ENCODE measurements around the gene CDK19. TPM values are rescaled to one million over a fixed set of nuclear protein-coding genes. Genes with fewer than 3 reads are reported as not detected.

Gene CDK19
- total RNA-seq, 8 experiments from 2014 or later: 15.2 to 37.0 (median 18.8) TPM

GRCh38 chr6:110655821-110656220, 159.4 kb downstream of the CDK19 start:
- Histone ChIP-seq H3K27ac (no peak overlapping the region), H3K4me3 (no peak overlapping the region), H3K4me1 (replicated peaks in 1 of 2) (no peaks in the 10 kb centered on the region)
- in situ Hi-C loops (cut with MboI; ENCODE audit: low pct_unique_long_range_greater_than_20kb in 2 of 9, low sequenced_read_pairs in 9 of 9, unreplicated experiment in 9 of 9): no loop called here
- ATAC-seq (replicated peaks in 6 of 8): peak in 3 of 8 experiments; percentile 36 to 77 (median 73)
- 50 to 100% (median 84%) methylated on average over 1 of the region's 1 CpG; no CpG with 5 or more reads in 2 of the 10 experiments for WGBS, 10 experiments

GRCh38 chr6:110654096-110654820, 161.0 kb downstream of the CDK19 start:
- in situ Hi-C loops (cut with MboI; ENCODE audit: low pct_unique_long_range_greater_than_20kb in 2 of 9, low sequenced_read_pairs in 9 of 9, unreplicated experiment in 9 of 9): no loop called here
- H3K4me3 ChIP-seq: no peak overlapping the region
- H3K4me1 ChIP-seq (replicated peaks in 1 of 2): no peaks in the 10 kb centered on the region
- H3K27ac ChIP-seq: no peak overlapping the region
- WGBS, 10 experiments: 71 to 100% (median 93%) methylated on average over 2 to 7 of the region's 7 CpGs; no CpG with 5 or more reads in 1 of the 10 experiments
- peak in 1 of 8 experiments; percentile 34 for ATAC-seq (replicated peaks in 6 of 8)

- Histone ChIP-seq H3K27ac (no peak overlapping the region), H3K4me3 (no peak overlapping the region), H3K4me1 (replicated peaks in 1 of 2) (no peaks in the 10 kb centered on the region)
- 38 to 100% (median 91%) methylated on average over 1 of the region's 1 CpG; no CpG with 5 or more reads in 1 of the 10 experiments for WGBS, 10 experiments
- in situ Hi-C loops (cut with MboI; ENCODE audit: low pct_unique_long_range_greater_than_20kb in 2 of 9, low sequenced_read_pairs in 9 of 9, unreplicated experiment in 9 of 9): no loop called here
- peak in 1 of 8 experiments; percentile 17 for ATAC-seq (replicated peaks in 6 of 8)
Measured at GRCh38 chr6:110653381-110653780, 161.9 kb downstream of the CDK19 start.

GRCh38 chr6:110652520-110652919, 162.7 kb downstream of the CDK19 start:
- no peak for ATAC-seq (replicated peaks in 6 of 8)
- H3K27ac ChIP-seq: no peak overlapping the region
- in situ Hi-C loops (cut with MboI; ENCODE audit: low pct_unique_long_range_greater_than_20kb in 2 of 9, low sequenced_read_pairs in 9 of 9, unreplicated experiment in 9 of 9): no loop called here
- no peak overlapping the region for H3K4me3 ChIP-seq
- 88 to 100% (median 97%) methylated on average over 2 to 4 of the region's 4 CpGs; no CpG with 5 or more reads in 1 of the 10 experiments for WGBS, 10 experiments
- no peaks in the 10 kb centered on the region for H3K4me1 ChIP-seq (replicated peaks in 1 of 2)

- ATAC-seq (replicated peaks in 6 of 8): no peak
- Histone ChIP-seq H3K27ac (no peak overlapping the region), H3K4me3 (no peak overlapping the region), H3K4me1 (replicated peaks in 1 of 2) (no peaks in the 10 kb centered on the region)
- in situ Hi-C loops (cut with MboI; ENCODE audit: low pct_unique_long_range_greater_than_20kb in 2 of 9, low sequenced_read_pairs in 9 of 9, unreplicated experiment in 9 of 9): no loop called here
- WGBS, 10 experiments: 83 to 100% (median 94%) methylated on average over 1 to 4 of the region's 4 CpGs
Measured at GRCh38 chr6:110650755-110651154, 164.5 kb downstream of the CDK19 start.

GRCh38 chr6:110649704-110650103, 165.6 kb downstream of the CDK19 start:
- H3K27ac ChIP-seq: no peak overlapping the region
- in situ Hi-C loops (cut with MboI; ENCODE audit: low pct_unique_long_range_greater_than_20kb in 2 of 9, low sequenced_read_pairs in 9 of 9, unreplicated experiment in 9 of 9): no loop called here
- H3K4me1 ChIP-seq (replicated peaks in 1 of 2): no peaks in the 10 kb centered on the region
- no peak overlapping the region for H3K4me3 ChIP-seq
- no peak for ATAC-seq (replicated peaks in 6 of 8)

GRCh38 chr6:110646951-110647910, 168.0 kb downstream of the CDK19 start:
- no peak for ATAC-seq (replicated peaks in 6 of 8)
- in situ Hi-C loops (cut with MboI; ENCODE audit: low pct_unique_long_range_greater_than_20kb in 2 of 9, low sequenced_read_pairs in 9 of 9, unreplicated experiment in 9 of 9): no loop called here
- no peak overlapping the region for H3K27ac ChIP-seq
- 10 to 100% (median 94%) methylated on average over 1 to 9 of the region's 19 CpGs; no CpG with 5 or more reads in 1 of the 10 experiments for WGBS, 10 experiments
- H3K4me3 ChIP-seq: no peak overlapping the region
- no peaks in the 10 kb centered on the region for H3K4me1 ChIP-seq (replicated peaks in 1 of 2)

GRCh38 chr6:110646419-110646698, 168.9 kb downstream of the CDK19 start:
- in situ Hi-C loops (cut with MboI; ENCODE audit: low pct_unique_long_range_greater_than_20kb in 2 of 9, low sequenced_read_pairs in 9 of 9, unreplicated experiment in 9 of 9): no loop called here
- Histone ChIP-seq H3K4me3 (no peak overlapping the region), H3K27ac (no peak overlapping the region), H3K4me1 (replicated peaks in 1 of 2) (no peaks in the 10 kb centered on the region)
- ATAC-seq (replicated peaks in 6 of 8): no peak
- WGBS, 10 experiments: 94 to 97% methylated on average over 6 to 10 of the region's 17 CpGs; no CpG with 5 or more reads in 8 of the 10 experiments

GRCh38 chr6:110645685-110646418, 169.4 kb downstream of the CDK19 start:
- no peak overlapping the region for H3K27ac ChIP-seq
- 87 to 97% (median 93%) methylated on average over 3 to 22 of the region's 62 CpGs; no CpG with 5 or more reads in 4 of the 10 experiments for WGBS, 10 experiments
- no peaks in the 10 kb centered on the region for H3K4me1 ChIP-seq (replicated peaks in 1 of 2)
- H3K4me3 ChIP-seq: no peak overlapping the region
- ATAC-seq (replicated peaks in 6 of 8): no peak
- in situ Hi-C loops (cut with MboI; ENCODE audit: low pct_unique_long_range_greater_than_20kb in 2 of 9, low sequenced_read_pairs in 9 of 9, unreplicated experiment in 9 of 9): no loop called here

GRCh38 chr6:110643175-110643574, 172.1 kb downstream of the CDK19 start:
- ATAC-seq (replicated peaks in 6 of 8): no peak
- in situ Hi-C loops (cut with MboI; ENCODE audit: low pct_unique_long_range_greater_than_20kb in 2 of 9, low sequenced_read_pairs in 9 of 9, unreplicated experiment in 9 of 9): no loop called here

GRCh38 chr6:110642711-110643110, 172.6 kb downstream of the CDK19 start:
- H3K27ac ChIP-seq: no peak overlapping the region
- in situ Hi-C loops (cut with MboI; ENCODE audit: low pct_unique_long_range_greater_than_20kb in 2 of 9, low sequenced_read_pairs in 9 of 9, unreplicated experiment in 9 of 9): no loop called here
- ATAC-seq (replicated peaks in 6 of 8): no peak
- no peaks in the 10 kb centered on the region for H3K4me1 ChIP-seq (replicated peaks in 1 of 2)
- no peak overlapping the region for H3K4me3 ChIP-seq

More at GRCh38 chr6:110643175-110643574, 172.1 kb downstream of the CDK19 start:
- Histone ChIP-seq H3K27ac (no peak overlapping the region), H3K4me3 (no peak overlapping the region), H3K4me1 (replicated peaks in 1 of 2) (no peaks in the 10 kb centered on the region)
- 82 to 100% (median 100%) methylated on average over 1 to 2 of the region's 2 CpGs; no CpG with 5 or more reads in 1 of the 10 experiments for WGBS, 10 experiments

- in situ Hi-C loops (cut with MboI; ENCODE audit: low pct_unique_long_range_greater_than_20kb in 2 of 9, low sequenced_read_pairs in 9 of 9, unreplicated experiment in 9 of 9): no loop called here
- H3K4me1 ChIP-seq (replicated peaks in 1 of 2): no peaks in the 10 kb centered on the region
- ATAC-seq (replicated peaks in 6 of 8): peak in 2 of 8 experiments; percentile 58 to 73
- H3K4me3 ChIP-seq: no peak overlapping the region
- 75 to 100% (median 91%) methylated on average over 1 to 2 of the region's 2 CpGs for WGBS, 10 experiments
- H3K27ac ChIP-seq: no peak overlapping the region
Measured at GRCh38 chr6:110636781-110637180, 178.5 kb downstream of the CDK19 start.

- ATAC-seq (replicated peaks in 6 of 8): no peak
- 14 to 100% (median 86%) methylated on average over 1 of the region's 1 CpG for WGBS, 10 experiments
- no peaks in the 10 kb centered on the region for H3K4me1 ChIP-seq (replicated peaks in 1 of 2)
- no peak overlapping the region for H3K27ac ChIP-seq
- H3K4me3 ChIP-seq: no peak overlapping the region
- in situ Hi-C loops (cut with MboI; ENCODE audit: low pct_unique_long_range_greater_than_20kb in 2 of 9, low sequenced_read_pairs in 9 of 9, unreplicated experiment in 9 of 9): no loop called here
Measured at GRCh38 chr6:110635096-110635495, 180.2 kb downstream of the CDK19 start.

Measured in motor neuron (in vitro differentiated cells).